Activated gamma-delta T cell treated with anti-CD3 and anti-CD28 coated beads, Interleukin-2, amount 50 U/mL, for 16 hours (primary cell): ENCODE results near the gene ATP2B2.
"Not testable (repeated sequence)": the region's sequence is repeated elsewhere in the genome, so short reads cannot be mapped to it uniquely, and the experiment has no call there.

ENCODE experiments used
- DNase-seq: peaks from one replicate; pipeline ENCODE4 v3.0.0-alpha.2; 2020; ENCODE audit warnings: low read depth

Gene ATP2B2

GRCh38 chr3:10399634-10400033 is 105.8 kb downstream of the ATP2B2 start:
- DNase-seq: no peak

DNA sequence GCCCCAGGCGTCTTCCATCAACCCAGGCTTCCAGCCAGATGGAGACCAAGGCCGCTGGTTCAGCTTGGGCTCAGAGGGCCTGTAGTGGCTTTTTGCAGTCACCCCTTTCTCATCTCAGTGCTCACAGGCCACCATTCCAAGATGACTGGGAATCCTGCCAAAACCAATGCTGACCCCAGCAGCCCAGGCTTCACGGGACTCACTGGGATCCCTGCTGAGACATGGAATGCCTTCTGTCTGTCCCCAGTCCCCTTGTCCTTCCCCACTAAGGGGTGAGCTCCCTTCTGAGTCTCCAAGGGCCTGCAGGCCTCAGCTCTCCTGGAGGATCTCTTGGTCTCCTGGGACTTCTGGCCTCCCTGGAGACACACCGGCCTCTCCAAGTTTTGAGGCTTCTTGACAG is 107.0 kb downstream of the ATP2B2 start:
- DNase-seq: no peak

DNA sequence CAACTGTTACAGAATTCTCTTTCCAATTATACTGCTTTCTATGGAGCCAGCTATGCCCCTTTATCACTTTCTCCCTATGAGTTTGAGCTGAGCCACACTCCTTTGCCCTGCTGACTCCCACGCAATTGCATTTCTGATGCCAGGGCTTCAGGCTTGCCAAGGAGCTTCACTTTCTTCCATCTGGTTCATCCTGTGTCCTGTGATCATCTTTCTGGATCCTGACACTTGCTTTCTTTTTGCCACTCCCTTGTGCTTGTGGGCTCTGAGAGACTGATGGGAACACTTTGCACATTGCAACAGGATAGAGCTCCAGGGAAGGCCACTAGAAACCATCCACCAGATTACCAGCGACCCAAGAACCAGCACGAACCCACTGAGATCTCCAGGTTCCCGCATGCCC is 107.5 kb downstream of the ATP2B2 start:
- DNase-seq: no peak

GRCh38 chr3:10396931-10397330 is 108.5 kb downstream of the ATP2B2 start:
- no peak for DNase-seq

DNA sequence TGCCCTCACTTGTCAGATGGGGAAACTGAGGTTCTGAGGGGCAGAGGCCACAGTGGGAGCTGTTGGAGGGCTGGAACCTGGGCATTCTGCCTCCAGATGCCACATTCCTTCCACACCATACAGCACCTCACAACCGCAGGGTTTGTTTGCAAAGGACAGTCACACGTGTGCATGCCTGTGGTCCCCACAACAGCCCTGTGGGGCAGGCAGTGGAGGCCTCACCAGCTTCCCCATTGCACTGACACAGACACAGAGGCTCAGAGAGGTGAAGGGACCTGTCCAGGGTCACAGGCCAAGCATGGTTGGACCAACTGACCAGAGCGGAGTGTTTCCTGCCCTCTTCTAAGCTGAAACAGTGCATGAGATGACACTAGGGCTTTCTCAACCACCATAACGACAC is 109.3 kb downstream of the ATP2B2 start:
- no peak for DNase-seq

DNA sequence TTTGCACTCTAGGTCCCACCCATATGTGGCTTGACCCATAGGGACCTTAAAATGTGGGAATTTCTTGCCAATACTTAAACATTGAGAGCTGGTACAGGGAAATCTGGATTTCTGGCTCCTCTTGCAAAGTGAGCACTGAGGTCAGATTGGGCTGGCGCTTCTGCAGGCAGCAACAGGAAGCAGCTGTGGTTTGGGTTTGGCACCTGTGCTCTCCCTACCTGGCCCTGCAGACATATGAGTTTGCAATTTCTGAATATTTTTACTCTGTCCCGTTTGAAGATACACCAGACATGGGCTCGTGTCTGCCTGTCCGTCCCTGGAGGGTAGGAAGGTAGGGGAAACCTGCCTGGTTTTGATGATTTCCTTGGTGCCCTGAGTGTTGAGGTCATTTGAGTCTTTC is 109.7 kb downstream of the ATP2B2 start:
- DNase-seq: no peak

GRCh38 chr3:10395196-10395595 is 110.2 kb downstream of the ATP2B2 start:
- no peak for DNase-seq

DNA sequence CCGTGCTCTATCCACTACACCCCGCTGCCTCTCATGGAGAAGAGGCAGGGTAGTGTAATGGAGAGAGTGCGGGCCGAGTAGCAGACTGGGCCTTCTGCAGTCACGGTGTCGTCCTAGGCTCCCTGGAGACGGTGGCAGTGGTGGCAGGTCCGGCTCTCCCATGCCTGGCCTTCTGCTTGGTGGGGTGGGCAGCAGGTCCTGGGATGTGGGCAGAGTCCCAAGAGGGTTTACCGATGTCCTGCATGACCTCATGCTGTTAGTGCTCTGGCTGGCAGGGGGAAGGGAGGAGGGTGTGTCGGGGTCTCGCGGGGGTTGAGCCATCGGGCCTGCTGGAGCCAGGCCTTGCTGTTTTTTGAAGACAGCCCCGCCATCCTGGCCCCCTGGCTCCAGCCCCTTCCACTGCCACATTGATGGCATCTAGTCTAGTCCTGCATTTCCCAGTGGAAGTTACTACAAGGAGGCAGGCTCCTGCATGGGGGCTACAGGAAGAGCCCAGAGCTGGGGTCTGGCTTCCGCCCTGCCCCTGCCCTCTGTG is 110.8 kb downstream of the ATP2B2 start:
- no peak for DNase-seq

DNA sequence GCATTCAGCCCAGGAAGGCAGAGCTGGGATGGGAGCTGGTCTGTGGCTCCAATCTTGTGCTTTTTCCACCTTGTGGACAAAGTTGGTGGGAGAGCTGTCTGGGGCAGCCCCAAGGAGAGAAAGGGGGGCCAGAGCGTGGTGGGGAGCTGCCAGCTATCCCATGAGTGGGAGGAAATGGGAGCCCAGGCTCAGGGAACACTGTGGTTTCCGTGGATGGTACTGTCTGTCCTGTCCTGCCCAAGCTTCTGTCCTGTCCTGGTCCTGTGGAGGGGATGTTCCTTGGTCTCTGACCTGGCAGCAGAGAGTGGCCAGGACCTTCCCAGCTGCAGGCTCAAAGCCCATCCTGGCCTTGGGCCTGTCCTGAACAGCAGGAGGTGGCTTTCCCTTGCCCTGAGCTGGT is 111.9 kb downstream of the ATP2B2 start:
- DNase-seq: no peak

DNA sequence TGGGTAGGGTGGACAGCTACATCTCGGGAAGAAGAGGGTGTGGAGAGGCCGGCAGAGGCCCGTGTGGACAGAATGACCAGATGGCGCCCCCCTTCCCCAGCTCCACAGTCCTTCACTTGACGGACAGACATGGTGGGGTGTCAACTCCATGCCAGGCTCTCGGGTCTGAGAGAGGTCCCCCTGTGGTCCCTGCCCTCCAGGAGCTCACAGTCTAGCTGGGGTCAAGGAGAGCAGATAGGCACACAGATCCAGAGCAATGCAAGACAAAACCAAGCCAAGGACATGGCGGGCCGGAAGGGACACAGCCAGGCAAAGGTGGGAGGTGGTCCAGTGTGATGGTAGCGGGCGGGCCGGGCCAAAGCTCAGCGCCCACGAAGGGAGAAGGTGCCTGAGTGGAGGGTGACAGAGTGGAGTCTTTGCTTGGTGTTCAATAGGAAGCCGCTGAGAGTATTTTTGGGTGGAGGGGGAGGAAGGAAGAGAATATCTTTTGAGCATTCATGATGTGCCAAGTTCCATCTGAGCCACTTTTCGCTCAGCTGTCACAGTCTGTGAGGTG is 112.4 kb downstream of the ATP2B2 start:
- DNase-seq: no peak

GRCh38 chr3:10392244-10392643 is 113.1 kb downstream of the ATP2B2 start:
- no peak for DNase-seq

GRCh38 chr3:10391391-10391790 is 114.0 kb downstream of the ATP2B2 start:
- no peak for DNase-seq

DNA sequence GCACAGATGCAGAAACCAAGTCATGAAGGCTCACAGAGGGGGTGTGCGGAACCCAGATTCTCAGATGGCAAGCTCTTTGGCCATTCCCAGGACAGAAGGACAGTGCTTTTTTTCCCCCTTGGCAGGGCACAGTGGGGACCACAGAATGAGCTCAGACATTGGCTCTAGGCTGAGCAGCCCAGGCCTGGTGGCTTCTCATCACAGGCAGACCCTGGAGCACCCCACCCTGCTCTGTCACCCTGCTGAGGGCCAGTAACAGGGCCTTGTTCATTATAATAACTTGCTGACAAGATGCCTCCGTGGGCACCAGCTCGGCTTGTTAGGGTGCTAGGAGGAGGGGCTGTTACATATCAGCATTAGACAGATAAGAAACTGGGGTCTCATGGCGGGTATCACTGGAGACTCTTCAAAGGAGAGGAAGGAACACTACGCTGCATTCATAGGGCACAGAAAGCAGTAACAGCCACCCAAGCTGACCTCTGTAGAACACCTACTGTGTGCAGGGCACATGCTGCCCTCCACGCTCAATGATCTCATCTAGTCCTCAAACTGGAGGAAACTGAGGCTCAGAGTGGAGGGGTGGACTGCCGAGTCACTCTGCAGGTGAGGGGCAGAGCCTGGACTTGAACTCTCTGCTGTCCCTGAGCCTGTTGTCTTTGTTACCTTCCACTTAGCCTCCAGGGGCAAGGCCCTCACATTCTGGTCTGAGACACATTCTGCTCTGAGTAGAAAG is 114.6 kb downstream of the ATP2B2 start:
- no peak for DNase-seq

GRCh38 chr3:10389995-10390394 is 115.4 kb downstream of the ATP2B2 start:
- DNase-seq: no peak

GRCh38 chr3:10389339-10389738 is 116.0 kb downstream of the ATP2B2 start:
- DNase-seq: no peak

GRCh38 chr3:10387881-10388609 is 117.3 kb downstream of the ATP2B2 start:
- no peak for DNase-seq

- no peak for DNase-seq
Measured at GRCh38 chr3:10386121-10386520, 119.3 kb downstream of the ATP2B2 start.

DNA sequence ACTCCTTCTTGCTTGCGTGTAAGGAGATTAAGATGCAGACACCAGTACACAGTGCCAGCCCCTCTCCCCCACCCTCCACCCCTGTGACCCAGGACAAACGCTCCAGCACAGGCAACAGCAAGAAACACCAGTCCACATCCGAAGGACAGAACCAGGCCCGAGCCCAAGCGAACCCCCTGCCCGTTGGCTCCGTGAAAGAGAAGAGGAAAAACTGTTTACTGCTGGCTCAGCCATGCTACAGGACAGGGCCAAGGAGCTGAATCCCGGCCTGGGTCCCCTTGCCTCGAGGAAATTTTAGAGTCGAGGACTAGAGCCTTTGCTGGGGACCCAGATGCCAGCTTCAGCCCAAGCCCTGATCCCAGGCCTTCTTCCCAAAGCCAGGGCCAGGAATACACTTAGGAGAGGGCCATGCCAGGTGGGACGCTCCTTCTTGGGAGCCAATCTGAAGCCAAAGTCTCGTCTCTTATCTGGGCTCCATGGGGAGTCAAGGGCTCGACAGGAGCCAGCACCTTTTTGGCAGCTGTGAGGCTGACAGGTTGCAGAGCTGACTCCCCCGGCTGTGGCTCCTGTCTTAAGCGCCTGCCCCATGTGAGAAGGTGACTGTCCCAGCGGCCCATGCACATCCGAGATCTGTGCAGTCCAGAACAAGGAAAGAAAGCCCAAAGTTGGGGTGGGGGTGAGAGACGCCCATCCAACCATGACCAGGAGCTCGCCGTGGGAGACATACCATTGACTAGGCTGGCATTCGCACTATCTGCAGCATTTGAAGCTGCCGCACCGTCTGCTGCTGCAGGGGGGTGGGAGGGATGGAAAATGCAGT is 120.6 kb downstream of the ATP2B2 start:
- no peak for DNase-seq

DNA sequence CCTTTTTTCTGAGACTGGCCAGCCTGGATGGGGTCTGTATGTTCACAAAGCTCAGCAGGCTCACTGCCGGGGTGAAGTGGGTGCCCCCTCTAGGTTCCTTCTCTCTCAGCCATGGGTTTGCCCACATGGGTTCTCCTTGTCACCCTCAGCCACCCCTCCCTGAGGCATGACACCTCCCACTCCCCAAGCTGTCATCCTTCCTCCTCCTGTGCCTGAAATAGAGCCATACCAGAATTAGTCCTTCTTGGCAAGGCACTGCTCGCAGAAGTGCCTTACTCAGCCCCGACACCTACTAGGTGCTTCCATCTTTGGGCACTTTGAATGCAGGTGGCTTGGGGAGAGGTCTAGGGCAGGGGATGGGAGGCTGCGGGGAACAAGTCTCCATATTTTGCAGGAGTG is 121.5 kb downstream of the ATP2B2 start:
- no peak for DNase-seq

- no peak for DNase-seq
Measured at GRCh38 chr3:10382892-10383849, 122.2 kb downstream of the ATP2B2 start.

- not testable (repeated sequence) for DNase-seq
Measured at GRCh38 chr3:10382445-10382844, 122.9 kb downstream of the ATP2B2 start.
